HG03025 (cell line): ENCODE results near the gene ENDOD1.
"Not testable (repeated sequence)": the region's sequence is repeated elsewhere in the genome, so short reads cannot be mapped to it uniquely, and the experiment has no call there.

ENCODE experiments used
- ATAC-seq: cut with Tn5 transposase; IDR thresholded peaks from one replicate; pipeline ENCODE4 v1.9.1; 2021; ENCODE audit warnings: mild to moderate bottlenecking, moderate library complexity; ENCODE audit not compliant: unreplicated experiment, low FRiP score

ENDOD1 gene

GRCh38 chr11:95089620-95090542 is at the start of gene ENDOD1:
Gene ENDOD1, plus strand, starts transcription at chr11:95089846. Its CDS starts 82 bp downstream, at chr11:95089928.
- peak; percentile 89 for ATAC-seq

- ATAC-seq, result no peak
Measured at GRCh38 chr11:95042239-95042638, 47.4 kb upstream of the ENDOD1 start.

GRCh38 chr11:95042906-95043305 is 46.7 kb upstream of the ENDOD1 start:
- no peak for ATAC-seq

GRCh38 chr11:95044010-95044409 is 45.6 kb upstream of the ENDOD1 start:
- no peak for ATAC-seq

- no peak for ATAC-seq
Measured at GRCh38 chr11:95045812-95046211, 43.8 kb upstream of the ENDOD1 start.

GRCh38 chr11:95049122-95049521 is 40.5 kb upstream of the ENDOD1 start, which contains the start of gene KDM4F:
Gene KDM4F, plus strand, starts transcription at chr11:95049422.
- ATAC-seq, result not testable (repeated sequence)

GRCh38 chr11:95050595-95051202 is 38.9 kb upstream of the ENDOD1 start:
- ATAC-seq, result no peak

GRCh38 chr11:95054356-95054755 is 35.3 kb upstream of the ENDOD1 start:
- ATAC-seq, result no peak

- peak; percentile 87 for ATAC-seq
Measured at GRCh38 chr11:95055283-95055897, 34.3 kb upstream of the ENDOD1 start.

- ATAC-seq, result no peak
Measured at GRCh38 chr11:95057959-95058358, 31.7 kb upstream of the ENDOD1 start.

GRCh38 chr11:95058621-95059020 is 31.0 kb upstream of the ENDOD1 start:
- ATAC-seq, result no peak

- no peak for ATAC-seq
Measured at GRCh38 chr11:95059046-95059445, 30.6 kb upstream of the ENDOD1 start.

GRCh38 chr11:95065336-95065735 is 24.3 kb upstream of the ENDOD1 start:
- ATAC-seq, result no peak

GRCh38 chr11:95066716-95067038 is 23.0 kb upstream of the ENDOD1 start, which contains the start of gene SRSF8:
Gene SRSF8, plus strand, starts transcription at chr11:95066919. Its CDS starts 308 bp downstream, at chr11:95067227.
- peak; percentile 57 for ATAC-seq

- peak; percentile 70 for ATAC-seq
Measured at GRCh38 chr11:95067039-95067840, 22.4 kb upstream of the ENDOD1 start.

- peak; percentile 24 for ATAC-seq
Measured at GRCh38 chr11:95067841-95068219, 21.8 kb upstream of the ENDOD1 start.

- peak; percentile 59 for ATAC-seq
Measured at GRCh38 chr11:95068549-95068948, 21.1 kb upstream of the ENDOD1 start.

- no peak for ATAC-seq
Measured at GRCh38 chr11:95070471-95070870, 19.2 kb upstream of the ENDOD1 start.

- no peak for ATAC-seq
Measured at GRCh38 chr11:95072948-95073347, 16.7 kb upstream of the ENDOD1 start.

- no peak for ATAC-seq
Measured at GRCh38 chr11:95074792-95075563, 14.7 kb upstream of the ENDOD1 start.
